HepG2 (cell line): ENCODE results near the gene ASTN2. TPM values are rescaled to one million over a fixed set of nuclear protein-coding genes. Genes with fewer than 3 reads are reported as not detected.

ENCODE experiments used
- ATAC-seq: fragments of 200-7000 bp; cut with Tn5 transposase; 3 replicates; pipeline ENCODE4 v1.9.1; 2020; ENCODE audit warnings: mild to moderate bottlenecking, moderate library complexity
- BruUV-seq: library from RNA; stranded (reverse); fragments of 400-500 nt; replicated peaks from 2 replicates; lab custom pipeline; 2021; lab: Mats Ljungman, UMichigan
- CTCF ChIA-PET: fragments of 300-600 bp; formaldehyde crosslinking; extraction: SDS; loops from one replicate; lab custom pipeline; 2021; ENCODE audit warnings: low total read pairs, inconsistent platforms, low intra/inter-chr PET ratio; lab: Yijun Ruan, JAX
- POLR2A ChIA-PET: fragments of 350-600 bp; sonication (Branson Sonifier 250); formaldehyde crosslinking; loops from one replicate; lab custom pipeline; 2020; ENCODE audit warnings: antibody characterized with exemption, inconsistent platforms; lab: Yijun Ruan, JAX
- DNase-seq: peaks from one replicate; pipeline ENCODE4 v3.0.0-alpha.2; 2015; ENCODE audit warnings: low spot score
- FAIRE-seq: peaks from 3 replicates; lab custom pipeline; 2011; peaks lifted over from hg19 to GRCh38; lab: Jason Lieb, UNC
- H2AFZ ChIP-seq: one replicate; pipeline ENCODE4 v1.6.1; 2011; ENCODE audit warnings: low read length, inconsistent platforms
- H3K27ac ChIP-seq: fragments of 300-600 bp; 3 replicates; pipeline ENCODE4 v1.8.0; 2011; ENCODE audit warnings: mixed run types, mild to moderate bottlenecking, mixed read lengths, low read length, inconsistent platforms; ENCODE audit not compliant: insufficient read depth; ENCODE audit errors: extremely low read length
- H3K27me3 ChIP-seq, 2 experiments: fragments of 200-600 bp in 1 of 2; 2 replicates in 1 of 2; 3 replicates in 1 of 2; pipeline versions ENCODE4 v1.6.0 to v1.8.0; 2011; ENCODE audit warnings: low read length in 2 of 2, mild to moderate bottlenecking in 2 of 2, moderate library complexity in 2 of 2, inconsistent platforms in 1 of 2; ENCODE audit not compliant: insufficient read depth in 2 of 2, control insufficient read depth in 1 of 2
- H3K36me3 ChIP-seq, 2 experiments: fragments of 200-600 bp in 1 of 2; replicated peaks in 1 of 2; 2 replicates in 1 of 2; 3 replicates in 1 of 2; pipeline versions ENCODE4 v1.5.1 to v1.8.0; 2011; ENCODE audit warnings: low read length in 2 of 2, inconsistent platforms in 1 of 2; ENCODE audit not compliant: insufficient read depth in 2 of 2, control insufficient read depth in 1 of 2
- H3K4me1 ChIP-seq: 2 replicates; pipeline ENCODE4 v1.5.1; 2012; ENCODE audit warnings: low read length, inconsistent platforms; ENCODE audit not compliant: insufficient read depth
- H3K4me2 ChIP-seq: 2 replicates; pipeline ENCODE4 v1.6.0; 2011; ENCODE audit warnings: low read depth, low read length, inconsistent platforms
- H3K4me3 ChIP-seq, 3 experiments: fragments of 200-600 bp in 1 of 3; sonication (generic), shearing (Covaris generic) in 1 of 3; replicated peaks in 1 of 3; 2 replicates each; pipeline ENCODE4 v1.5.1; 2011 to 2016; ENCODE audit warnings: low read length in 3 of 3, inconsistent platforms in 2 of 3, low read depth in 2 of 3, mild to moderate bottlenecking in 2 of 3, control low read depth in 1 of 3, mixed read lengths in 1 of 3; ENCODE audit not compliant: insufficient read depth in 1 of 3
- H3K79me2 ChIP-seq: one replicate; pipeline ENCODE4 v1.6.1; 2011; ENCODE audit warnings: low read length, inconsistent platforms; ENCODE audit not compliant: insufficient read depth
- H3K9ac ChIP-seq: 2 replicates; pipeline ENCODE4 v1.6.0; 2011; ENCODE audit warnings: mild to moderate bottlenecking, low read depth, low read length, inconsistent platforms; ENCODE audit not compliant: insufficient read depth
- H3K9me3 ChIP-seq: 2 replicates; pipeline ENCODE4 v1.5.1; 2012; ENCODE audit warnings: mild to moderate bottlenecking, low read length
- H4K20me1 ChIP-seq: 2 replicates; pipeline ENCODE4 v1.6.0; 2011; ENCODE audit warnings: inconsistent platforms, mild to moderate bottlenecking, low read length, moderate library complexity; ENCODE audit not compliant: insufficient read depth
- PBX2 ChIP-seq: IDR thresholded peaks from 2 replicates; pipeline ENCODE4 v1.6.1; 2016; ENCODE audit warnings: control low read depth
- RFX1 ChIP-seq: fragments of 450-650 bp; IDR thresholded peaks from 2 replicates; pipeline ENCODE4 v1.6.1; 2017
- SMC3 ChIP-seq: IDR thresholded peaks from 2 replicates; pipeline ENCODE4 v1.6.1; 2011; ENCODE audit warnings: low read length, improper control_type of control experiment
- SMYD3 ChIP-seq: sonication (generic); formaldehyde crosslinking; IDR thresholded peaks from 2 replicates; pipeline ENCODE4 v1.8.1; 2023; ENCODE audit warnings: mild to moderate bottlenecking, missing genetic modification reagents
- SRSF1 ChIP-seq: fragments of 200-400 bp; formaldehyde crosslinking; optimal IDR thresholded peaks from 2 replicates; pipeline ENCODE3; 2017; ENCODE audit warnings: mild to moderate bottlenecking, low read depth, low read length, moderate library complexity
- SRY ChIP-seq: sonication (generic); formaldehyde crosslinking; IDR thresholded peaks from 2 replicates; pipeline ENCODE4 v1.8.0; 2022; ENCODE audit warnings: mild to moderate bottlenecking, missing genetic modification reagents
- THAP11 ChIP-seq: IDR thresholded peaks from 2 replicates; pipeline ENCODE4 v1.6.1; 2016; ENCODE audit warnings: missing biosample characterization, missing genetic modification reagents
- ZBTB26 ChIP-seq: IDR thresholded peaks from 2 replicates; pipeline ENCODE4 v1.6.1; 2016; ENCODE audit warnings: missing compliant biosample characterization, missing genetic modification reagents, borderline replicate concordance
- ZBTB3 ChIP-seq: sonication (generic); formaldehyde crosslinking; IDR thresholded peaks from 2 replicates; pipeline ENCODE4 v1.4.0; 2020; ENCODE audit warnings: low read depth, mild to moderate bottlenecking, moderate library complexity, missing genetic modification reagents, borderline replicate concordance
- ZNF142 ChIP-seq: sonication (generic); formaldehyde crosslinking; IDR thresholded peaks from 2 replicates; pipeline ENCODE4 v1.4.0; 2020; ENCODE audit warnings: missing genetic modification reagents
- ZNF225 ChIP-seq: sonication (generic); formaldehyde crosslinking; IDR thresholded peaks from 2 replicates; pipeline ENCODE4 v1.4.0; 2020; ENCODE audit warnings: mild to moderate bottlenecking, missing genetic modification reagents
- ZNF574 ChIP-seq: sonication (generic); formaldehyde crosslinking; IDR thresholded peaks from 2 replicates; pipeline ENCODE4 v1.4.0; 2020; ENCODE audit warnings: missing genetic modification reagents
- ZNF629 ChIP-seq: sonication (generic); formaldehyde crosslinking; conservative IDR thresholded peaks from 2 replicates; pipeline ENCODE4 v1.5.0; 2020; ENCODE audit warnings: missing genetic modification reagents
- ZNF644 ChIP-seq: IDR thresholded peaks from 2 replicates; pipeline ENCODE4 v1.6.1; 2016; ENCODE audit warnings: low read depth
- WGBS: methylation state at CpG from one replicate; pipeline ENCODE4 v1.1.6; 2017; ENCODE audit warnings: low lambda C conversion rate; 5-methylcytosine and 5-hydroxymethylcytosine counted together
- in situ Hi-C: cut with HindIII; loops from 2 replicates; pipeline ENCODE4 v1.10.0; 2017; ENCODE audit warnings: low pct_unique_long_range_greater_than_20kb; ENCODE audit not compliant: extremely low pct_ligation_motif_present
- intact Hi-C: fragments of 100-400 bp; cut with micrococcal nuclease; formaldehyde crosslinking; loops from one replicate; pipeline ENCODE4 v1.10.0; 2022; ENCODE audit not compliant: unreplicated experiment
- polyA plus RNA-seq, 8 experiments: library from polyadenylated mRNA; depleted of rRNA in 3 of 8; stranded (reverse) in 7 of 8; unstranded in 1 of 8; fragments of >200 nt; fragmentation: Illumina TruSeq in 4 of 8; extraction: Trizol in 4 of 8; gene quantifications; 2 replicates each; pipeline versions ENCODE4 v1.2.1 to v1.2.3, GENCODE V29; 2011 to 2016; ENCODE audit warnings: low read depth in 4 of 8, missing spikeins in 1 of 8, mixed read lengths in 1 of 8; ENCODE audit not compliant: insufficient read depth in 1 of 8
- total RNA-seq, 5 experiments: library from RNA; depleted of rRNA; stranded (reverse); fragments of >200 nt; fragmentation: Illumina TruSeq; extraction: Trizol; gene quantifications; 2 replicates each; pipeline ENCODE4 v1.2.3, GENCODE V29; 2016; ENCODE audit warnings: low read depth in 1 of 5

Gene ASTN2
- total and polyA plus RNA-seq, 2 of the 13 experiments (the other 11 are each of a cell fraction or from before 2014, with no cell fraction given), result 5.2 to 13.5 TPM

- no peak overlapping the region for H3K27ac ChIP-seq
- intact Hi-C loops, result no loop called here
- TF ChIP-seq ZNF574 (CRISPR knock-in tag), result no peak
- no peak for TF ChIP-seq THAP11 (CRISPR knock-in tag)
- TF ChIP-seq SMC3, result no peak
- no peak for TF ChIP-seq PBX2 (CRISPR knock-in tag)
- no peak for TF ChIP-seq ZBTB26 (CRISPR knock-in tag)
- no peak for TF ChIP-seq SRSF1
- TF ChIP-seq ZNF629 (CRISPR knock-in tag), result no peak
- TF ChIP-seq SMYD3 (CRISPR knock-in tag), result no peak
- TF ChIP-seq ZNF644, result no peak
- TF ChIP-seq SRY, result no peak
- no peak for TF ChIP-seq RFX1
- no peak for TF ChIP-seq ZBTB3 (CRISPR knock-in tag)
- TF ChIP-seq ZNF142 (CRISPR knock-in tag), result no peak
- TF ChIP-seq ZNF225, result no peak
- DNase-seq (no peak), ATAC-seq (no peak), FAIRE-seq (no peak)
- no peak overlapping the region for H3K9ac ChIP-seq
- H2AFZ ChIP-seq, result no peak overlapping the region
- peaks cover 58% of the 10 kb centered on the region for H3K4me1 ChIP-seq
- WGBS, result 92% methylated on average over 3 of the region's 3 CpGs
- H3K9me3 ChIP-seq, result no peaks in the 10 kb centered on the region
- BruUV-seq, result no TSS peak
- no peaks in the 10 kb centered on the region for H3K36me3 ChIP-seq
- POLR2A ChIA-PET, result no interaction called here
- H3K27me3 ChIP-seq, result no peaks in the 10 kb centered on the region; a peak in 1 of 5 replicates
- H3K4me3 ChIP-seq, result no peak overlapping the region
- no peak overlapping the region for H3K4me2 ChIP-seq
- H4K20me1 ChIP-seq, result no peaks in the 10 kb centered on the region
- H3K79me2 ChIP-seq, result peaks cover 21% of the 10 kb centered on the region
- CTCF ChIA-PET, result no interaction called here
- in situ Hi-C loops, result no loop called here
Measured at GRCh38 chr9:116691607-116692006, 723.2 kb downstream of the ASTN2 start.
